ENCODE results near the gene SYNPR.

GRCh38 chr3:63390710-63391230, 112.7 kb downstream of the SYNPR start:
- TF ChIP-seq CTCF (IDR thresholded peaks at IDR 0.05; ENCODE audit: poor library complexity, severe bottlenecking) (no peak), RAD21 (conservative IDR thresholded peaks at IDR 0.05) (no peak), EZH2 (IDR thresholded peaks at IDR 0.05; ENCODE audit: borderline replicate concordance, insufficient read depth, low read length, poor library complexity, severe bottlenecking) (no peak), SMC3 (conservative IDR thresholded peaks at IDR 0.05; ENCODE audit: poor library complexity) (no peak), TAF1 (IDR thresholded peaks at IDR 0.05; ENCODE audit: low read depth) (no peak), MXI1 (conservative IDR thresholded peaks at IDR 0.05; ENCODE audit: poor library complexity, severe bottlenecking) (no peak)
- TF ChIP-seq, protein P1, sequence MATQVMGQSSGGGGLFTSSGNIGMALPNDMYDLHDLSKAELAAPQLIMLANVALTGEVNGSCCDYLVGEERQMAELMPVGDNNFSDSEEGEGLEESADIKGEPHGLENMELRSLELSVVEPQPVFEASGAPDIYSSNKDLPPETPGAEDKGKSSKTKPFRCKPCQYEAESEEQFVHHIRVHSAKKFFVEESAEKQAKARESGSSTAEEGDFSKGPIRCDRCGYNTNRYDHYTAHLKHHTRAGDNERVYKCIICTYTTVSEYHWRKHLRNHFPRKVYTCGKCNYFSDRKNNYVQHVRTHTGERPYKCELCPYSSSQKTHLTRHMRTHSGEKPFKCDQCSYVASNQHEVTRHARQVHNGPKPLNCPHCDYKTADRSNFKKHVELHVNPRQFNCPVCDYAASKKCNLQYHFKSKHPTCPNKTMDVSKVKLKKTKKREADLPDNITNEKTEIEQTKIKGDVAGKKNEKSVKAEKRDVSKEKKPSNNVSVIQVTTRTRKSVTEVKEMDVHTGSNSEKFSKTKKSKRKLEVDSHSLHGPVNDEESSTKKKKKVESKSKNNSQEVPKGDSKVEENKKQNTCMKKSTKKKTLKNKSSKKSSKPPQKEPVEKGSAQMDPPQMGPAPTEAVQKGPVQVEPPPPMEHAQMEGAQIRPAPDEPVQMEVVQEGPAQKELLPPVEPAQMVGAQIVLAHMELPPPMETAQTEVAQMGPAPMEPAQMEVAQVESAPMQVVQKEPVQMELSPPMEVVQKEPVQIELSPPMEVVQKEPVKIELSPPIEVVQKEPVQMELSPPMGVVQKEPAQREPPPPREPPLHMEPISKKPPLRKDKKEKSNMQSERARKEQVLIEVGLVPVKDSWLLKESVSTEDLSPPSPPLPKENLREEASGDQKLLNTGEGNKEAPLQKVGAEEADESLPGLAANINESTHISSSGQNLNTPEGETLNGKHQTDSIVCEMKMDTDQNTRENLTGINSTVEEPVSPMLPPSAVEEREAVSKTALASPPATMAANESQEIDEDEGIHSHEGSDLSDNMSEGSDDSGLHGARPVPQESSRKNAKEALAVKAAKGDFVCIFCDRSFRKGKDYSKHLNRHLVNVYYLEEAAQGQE (IDR thresholded peaks at IDR 0.05; ENCODE audit: borderline replicate concordance): no peak
